Fibroblast of lung (primary cell): ENCODE results near the gene JPT1. TPM values are rescaled to one million over a fixed set of nuclear protein-coding genes. Genes with fewer than 3 reads are reported as not detected.

Experiments
- DNase-seq, 2 donors: peaks; one replicate each; pipeline versions ENCODE4 v3.0.0 to v3.0.0-alpha.2; 2010; ENCODE audit warnings: low read depth in 2 of 2
- H2AFZ ChIP-seq: 2 replicates; pipeline ENCODE4 v1.5.1; 2012; ENCODE audit warnings: low read length, control low read depth, inconsistent platforms
- H3K27ac ChIP-seq: 2 replicates; pipeline ENCODE4 v1.5.1; 2011; ENCODE audit warnings: low read length, control low read depth; ENCODE audit not compliant: insufficient read depth
- H3K27me3 ChIP-seq: 2 replicates; pipeline ENCODE4 v1.5.1; 2011; ENCODE audit warnings: mild to moderate bottlenecking, low read length; ENCODE audit not compliant: control insufficient read depth, insufficient read depth
- H3K36me3 ChIP-seq: 2 replicates; pipeline ENCODE4 v1.5.1; 2011; ENCODE audit warnings: low read length; ENCODE audit not compliant: control insufficient read depth, insufficient read depth
- H3K4me1 ChIP-seq: 2 replicates; pipeline ENCODE4 v1.5.1; 2011; ENCODE audit warnings: low read length; ENCODE audit not compliant: control insufficient read depth, insufficient read depth; ENCODE audit errors: extremely low read depth
- H3K4me2 ChIP-seq: 2 replicates; pipeline ENCODE4 v1.5.1; 2011; ENCODE audit warnings: low read length, control low read depth; ENCODE audit not compliant: insufficient read depth; ENCODE audit errors: extremely low read depth
- H3K4me3 ChIP-seq, 4 experiments: fragments of 200-600 bp in 1 of 4; sonication (generic) in 1 of 4; replicated peaks in 1 of 4; 2 replicates each; pipeline ENCODE4 v1.5.1; 2011 to 2016; ENCODE audit warnings: low read length in 4 of 4, low read depth in 3 of 4, mild to moderate bottlenecking in 3 of 4, control low read depth in 2 of 4, inconsistent platforms in 1 of 4, mixed read lengths in 1 of 4; ENCODE audit not compliant: insufficient read depth in 1 of 4; ENCODE audit errors: control extremely low read depth in 1 of 4
- H3K79me2 ChIP-seq: 2 replicates; pipeline ENCODE4 v1.5.1; 2012; ENCODE audit warnings: mild to moderate bottlenecking, low read length, inconsistent platforms; ENCODE audit not compliant: control insufficient read depth, insufficient read depth
- H3K9ac ChIP-seq: 2 replicates; pipeline ENCODE4 v1.5.1; 2011; ENCODE audit warnings: mild to moderate bottlenecking, low read length, control low read depth; ENCODE audit not compliant: insufficient read depth
- H3K9me3 ChIP-seq: 2 replicates; pipeline ENCODE4 v1.5.1; 2012; ENCODE audit warnings: low read depth, low read length; ENCODE audit not compliant: control insufficient read depth, insufficient read depth
- H4K20me1 ChIP-seq: 2 replicates; pipeline ENCODE4 v1.5.1; 2011; ENCODE audit warnings: low read length; ENCODE audit not compliant: control insufficient read depth, insufficient read depth; ENCODE audit errors: extremely low read depth
- CTCF ChIP-seq, 2 donors: IDR thresholded peaks in 1 of 2; conservative IDR thresholded peaks in 1 of 2; 1 replicate in 1 of 2; 2 replicates in 1 of 2; pipeline ENCODE4 v1.5.1; 2011 to 2012; ENCODE audit warnings: low read length in 2 of 2, control low read depth in 1 of 2, inconsistent platforms in 1 of 2, low read depth in 1 of 2, mild to moderate bottlenecking in 1 of 2
- EZH2 ChIP-seq: IDR thresholded peaks from 2 replicates; pipeline ENCODE4 v1.5.1; 2012; ENCODE audit warnings: low read length, control low read depth, mild to moderate bottlenecking; ENCODE audit errors: missing control alignments
- polyA plus RNA-seq, 2 donors: library from polyadenylated mRNA; depleted of rRNA in 1 of 2; stranded (reverse) in 1 of 2; unstranded in 1 of 2; fragments of >200 nt; gene quantifications; 2 replicates each; pipeline ENCODE4 v1.2.1, GENCODE V29; 2011 to 2012; ENCODE audit warnings: missing spikeins in 1 of 2
- total RNA-seq: library from RNA; depleted of rRNA; stranded (reverse); fragments of >200 nt; gene quantifications from 2 replicates; pipeline ENCODE4 v1.2.1, GENCODE V29; 2014

JPT1 gene
- total and polyA plus RNA-seq, 2 donors (not counting 1 experiment from before 2014, with no cell fraction given), result 78.8 to 142 TPM

DNA sequence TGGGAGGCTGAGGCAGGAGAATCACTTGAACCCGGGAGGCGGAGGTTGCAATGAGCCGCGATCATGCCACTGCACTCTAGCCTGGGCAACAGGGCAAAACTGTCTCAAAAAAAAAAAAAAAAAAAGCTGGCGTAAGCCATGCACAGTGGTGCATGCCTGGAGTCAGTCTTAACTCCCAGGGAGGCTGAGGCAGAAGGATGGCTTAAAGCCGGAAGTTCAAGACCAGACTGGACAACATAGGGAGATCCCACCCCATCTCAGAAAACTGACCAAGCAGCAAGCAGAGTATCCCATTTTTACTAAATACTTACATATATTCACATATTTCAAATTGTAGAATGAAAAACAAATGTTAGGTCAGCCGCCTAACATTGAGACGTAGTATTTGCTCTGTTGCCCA lies 27.4 kb downstream of the JPT1 start:
- H3K27me3 ChIP-seq, result no peaks in the 10 kb centered on the region
- H3K27ac ChIP-seq, result no peak overlapping the region
- H3K79me2 ChIP-seq, result no peaks in the 10 kb centered on the region
- TF ChIP-seq CTCF (conservative IDR thresholded peaks at IDR 0.05 in 1 of 2, IDR thresholded peaks at IDR 0.05 in 1 of 2; ENCODE audit: low read depth in 1 of 2, low read length in 2 of 2) (no peak), EZH2 (no peak)
- H3K4me1 ChIP-seq, result no peaks in the 10 kb centered on the region
- H3K36me3 ChIP-seq, result peaks cover 12% of the 10 kb centered on the region
- no peak for DNase-seq
- H3K9me3 ChIP-seq, result no peaks in the 10 kb centered on the region
- no peak overlapping the region for H2AFZ ChIP-seq
- H3K9ac ChIP-seq, result no peak overlapping the region
- H4K20me1 ChIP-seq, result no peaks in the 10 kb centered on the region
- H3K4me3 ChIP-seq, result no peak overlapping the region
- H3K4me2 ChIP-seq, result no peak overlapping the region

DNA sequence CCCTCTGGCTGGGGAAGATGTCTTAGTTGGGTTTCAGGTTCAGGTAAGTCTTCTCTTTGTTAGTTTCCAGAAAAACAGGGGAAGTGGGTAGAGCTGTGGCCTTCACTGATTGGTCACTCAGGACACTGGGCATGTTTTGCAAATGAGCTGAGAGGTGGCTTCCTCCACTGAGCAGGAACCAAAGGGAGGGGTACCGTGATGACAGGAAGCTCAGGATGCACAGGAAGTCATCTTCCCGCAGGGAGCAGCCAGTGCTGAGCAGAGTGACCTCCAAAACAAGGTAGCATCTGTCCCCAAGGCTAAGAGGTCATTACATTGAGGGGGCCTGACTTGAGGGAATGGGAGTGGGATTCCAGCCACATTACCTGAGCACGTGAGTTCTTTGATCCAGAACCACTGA lies 28.3 kb downstream of the JPT1 start:
- Histone ChIP-seq H3K4me3 (no peak overlapping the region), H3K4me1 (no peaks in the 10 kb centered on the region), H2AFZ (no peak overlapping the region), H3K27ac (no peak overlapping the region), H4K20me1 (no peaks in the 10 kb centered on the region), H3K79me2 (no peaks in the 10 kb centered on the region), H3K27me3 (no peaks in the 10 kb centered on the region), H3K9ac (no peak overlapping the region), H3K36me3 (peaks cover 12% of the 10 kb centered on the region), H3K4me2 (no peak overlapping the region), H3K9me3 (no peaks in the 10 kb centered on the region)
- no peak for TF ChIP-seq CTCF (conservative IDR thresholded peaks at IDR 0.05 in 1 of 2, IDR thresholded peaks at IDR 0.05 in 1 of 2; ENCODE audit: low read depth in 1 of 2, low read length in 2 of 2)
- no peak for TF ChIP-seq EZH2
- no peak for DNase-seq

GRCh38 chr17:75124819-75125162 lies 29.5 kb downstream of the JPT1 start:
- no peak overlapping the region for H2AFZ ChIP-seq
- no peak for DNase-seq
- H3K4me3 ChIP-seq, result no peak overlapping the region
- no peaks in the 10 kb centered on the region for H3K9me3 ChIP-seq
- H3K27ac ChIP-seq, result no peak overlapping the region
- TF ChIP-seq EZH2 (no peak), CTCF (conservative IDR thresholded peaks at IDR 0.05 in 1 of 2, IDR thresholded peaks at IDR 0.05 in 1 of 2; ENCODE audit: low read depth in 1 of 2, low read length in 2 of 2) (no peak)
- H4K20me1 ChIP-seq, result no peaks in the 10 kb centered on the region
- H3K79me2 ChIP-seq, result no peaks in the 10 kb centered on the region
- H3K4me2 ChIP-seq, result no peak overlapping the region
- no peaks in the 10 kb centered on the region for H3K4me1 ChIP-seq
- H3K27me3 ChIP-seq, result no peaks in the 10 kb centered on the region
- H3K9ac ChIP-seq, result no peak overlapping the region
- H3K36me3 ChIP-seq, result peaks cover 10% of the 10 kb centered on the region
